Pons (tissue), 1 donor: ENCODE data around the gene MBD6.
"Not testable (repeated sequence)": the region's sequence is repeated elsewhere in the genome, so short reads cannot be mapped to it uniquely, and the experiment has no call there.

Source experiments
- DNase-seq: peaks from one replicate; pipeline ENCODE4 v3.0.0-alpha.2; 2016; ENCODE audit warnings: low spot score

MBD6 gene

GRCh38 chr12:57489157-57489641 is 33.4 kb upstream of the MBD6 start:
- DNase-seq = no peak

- DNase-seq = no peak
These were observed 32.5 kb upstream of the MBD6 start for GRCh38 chr12:57490126-57490525.

GRCh38 chr12:57491393-57492280 is 31.0 kb upstream of the MBD6 start:
- DNase-seq = no peak

GRCh38 chr12:57495051-57495701 is 27.4 kb upstream of the MBD6 start:
- DNase-seq = not testable (repeated sequence)

GRCh38 chr12:57496822-57497221 is 25.8 kb upstream of the MBD6 start:
- no peak for DNase-seq

- DNase-seq = no peak
These were observed 25.1 kb upstream of the MBD6 start for GRCh38 chr12:57497223-57498131.

- DNase-seq = no peak
These were observed 24.5 kb upstream of the MBD6 start for GRCh38 chr12:57498132-57498502.

GRCh38 chr12:57498571-57498970 is 24.1 kb upstream of the MBD6 start:
- no peak for DNase-seq

GRCh38 chr12:57500213-57500612 is 22.4 kb upstream of the MBD6 start:
- DNase-seq = no peak

GRCh38 chr12:57502311-57502969 is 20.2 kb upstream of the MBD6 start:
- DNase-seq = not testable (repeated sequence)

GRCh38 chr12:57506541-57506940 is 16.1 kb upstream of the MBD6 start:
- not testable (repeated sequence) for DNase-seq

- DNase-seq = not testable (repeated sequence)
These were observed 14.8 kb upstream of the MBD6 start for GRCh38 chr12:57507796-57508195.

GRCh38 chr12:57511161-57511560 is 11.5 kb upstream of the MBD6 start:
- DNase-seq = no peak

- DNase-seq = no peak
These were observed 10.9 kb upstream of the MBD6 start for GRCh38 chr12:57511588-57512325.

- no peak for DNase-seq
These were observed 10.0 kb upstream of the MBD6 start for GRCh38 chr12:57512665-57513064.

- no peak for DNase-seq
These were observed 9.4 kb upstream of the MBD6 start for GRCh38 chr12:57513266-57513665.

- not testable (repeated sequence) for DNase-seq
These were observed 8.9 kb upstream of the MBD6 start for GRCh38 chr12:57513677-57514076.

GRCh38 chr12:57514246-57514645 is 8.4 kb upstream of the MBD6 start:
- DNase-seq = not testable (repeated sequence)

- DNase-seq = no peak
These were observed 7.8 kb upstream of the MBD6 start for GRCh38 chr12:57514720-57515407.

GRCh38 chr12:57515408-57515933 is 7.2 kb upstream of the MBD6 start:
- no peak for DNase-seq
